RKO (cell line): Measurements from ENCODE around the gene PLGRKT.
A peak's percentile ranks its signal among the peaks of the same experiment; 100 is the strongest.
"Not testable (repeated sequence)": the region's sequence is repeated elsewhere in the genome, so short reads cannot be mapped to it uniquely, and the experiment has no call there.

Experiments
- DNase-seq: peaks from one replicate; pipeline ENCODE4 v3.0.0-alpha.2; 2016; ENCODE audit warnings: low spot score

Gene PLGRKT

GRCh38 chr9:5375790-5376477 is 61.8 kb downstream of the PLGRKT start:
- peak; percentile 60 for DNase-seq

GRCh38 chr9:5375091-5375490 is 62.6 kb downstream of the PLGRKT start:
- DNase-seq: no peak

- DNase-seq: peak; percentile 31
Measured at GRCh38 chr9:5364294-5365024, 73.3 kb downstream of the PLGRKT start.

GRCh38 chr9:5361326-5362010 is 76.3 kb downstream of the PLGRKT start:
- DNase-seq: no peak

GRCh38 chr9:5360341-5360740 is 77.4 kb downstream of the PLGRKT start:
- DNase-seq: no peak

GRCh38 chr9:5357431-5358105 is 80.2 kb downstream of the PLGRKT start:
- DNase-seq: no peak

GRCh38 chr9:5355817-5356216 is 81.9 kb downstream of the PLGRKT start:
- no peak for DNase-seq

GRCh38 chr9:5355226-5355625 is 82.5 kb downstream of the PLGRKT start:
- no peak for DNase-seq

- DNase-seq: no peak
Measured at GRCh38 chr9:5354184-5354583, 83.5 kb downstream of the PLGRKT start.

GRCh38 chr9:5352637-5353248 is 85.0 kb downstream of the PLGRKT start:
- DNase-seq: no peak

GRCh38 chr9:5338992-5339981 is 98.4 kb downstream of the PLGRKT start, which contains the start of gene RLN1:
Gene RLN1, minus strand, starts transcription at chr9:5339876. Its CDS starts 130 bp downstream, at chr9:5339746.
- DNase-seq: not testable (repeated sequence)

- DNase-seq: no peak
Measured at GRCh38 chr9:5336688-5337087, 101.0 kb downstream of the PLGRKT start.

GRCh38 chr9:5331276-5331675 is 106.4 kb downstream of the PLGRKT start:
- not testable (repeated sequence) for DNase-seq

GRCh38 chr9:5326893-5327548 is 110.7 kb downstream of the PLGRKT start:
- no peak for DNase-seq

- DNase-seq: no peak
Measured at GRCh38 chr9:5326187-5326586, 111.5 kb downstream of the PLGRKT start.

- DNase-seq: not testable (repeated sequence)
Measured at GRCh38 chr9:5321601-5322000, 116.1 kb downstream of the PLGRKT start.

- peak; percentile 47 for DNase-seq
Measured at GRCh38 chr9:5321058-5321457, 116.7 kb downstream of the PLGRKT start.

GRCh38 chr9:5316406-5316805 is 121.3 kb downstream of the PLGRKT start:
- not testable (repeated sequence) for DNase-seq

GRCh38 chr9:5315187-5315923 is 122.4 kb downstream of the PLGRKT start:
- DNase-seq: peak; percentile 4
